Small intestine (tissue), 7 donors: Measurements from ENCODE around the gene ZBTB11. TPM values are rescaled to one million over a fixed set of nuclear protein-coding genes. Genes with fewer than 3 reads are reported as not detected.
A peak's percentile ranks its signal among the peaks of the same experiment; 100 is the strongest.
"Not testable (repeated sequence)": the region's sequence is repeated elsewhere in the genome, so short reads cannot be mapped to it uniquely, and the experiment has no call there.

Experiments used
- DNase-seq, 2 donors: peaks; one replicate each; pipeline versions ENCODE4 v3.0.0 to v3.0.0-alpha.2; 2013
- FAIRE-seq: peaks from 2 replicates; lab custom pipeline; 2012; peaks lifted over from hg19 to GRCh38; lab: Jason Lieb, UNC
- H3K27ac ChIP-seq, 3 donors: one replicate each; pipeline ENCODE4 v1.5.1; 2013; ENCODE audit warnings: low read length in 2 of 3, mild to moderate bottlenecking in 2 of 3, control low read depth in 1 of 3, inconsistent platforms in 1 of 3, low read depth in 1 of 3, moderate library complexity in 1 of 3
- H3K27me3 ChIP-seq, 3 donors: one replicate each; pipeline ENCODE4 v1.6.1; 2013; ENCODE audit warnings: low read length in 3 of 3, inconsistent platforms in 1 of 3; ENCODE audit not compliant: control insufficient read depth in 3 of 3, insufficient read depth in 3 of 3
- H3K36me3 ChIP-seq, 3 donors: one replicate each; pipeline ENCODE4 v1.6.1; 2013; ENCODE audit warnings: low read length in 3 of 3, inconsistent platforms in 1 of 3, low read depth in 1 of 3, mild to moderate bottlenecking in 1 of 3, moderate library complexity in 1 of 3; ENCODE audit not compliant: control insufficient read depth in 3 of 3, insufficient read depth in 2 of 3
- H3K4me1 ChIP-seq, 3 donors: one replicate each; pipeline ENCODE4 v1.6.1; 2013; ENCODE audit warnings: low read length in 2 of 3, inconsistent platforms in 1 of 3, low read depth in 1 of 3, mild to moderate bottlenecking in 1 of 3, moderate library complexity in 1 of 3; ENCODE audit not compliant: control insufficient read depth in 3 of 3, insufficient read depth in 2 of 3
- H3K4me3 ChIP-seq, 3 donors: one replicate each; pipeline ENCODE4 v1.5.1; 2013; ENCODE audit warnings: low read length in 3 of 3, control low read depth in 1 of 3, inconsistent platforms in 1 of 3, low read depth in 1 of 3, mild to moderate bottlenecking in 1 of 3, moderate library complexity in 1 of 3
- H3K9me3 ChIP-seq, 2 donors: one replicate each; pipeline ENCODE4 v1.6.1; 2013; ENCODE audit warnings: low read depth in 1 of 2, low read length in 1 of 2; ENCODE audit not compliant: control insufficient read depth in 2 of 2, insufficient read depth in 1 of 2
- WGBS, 3 donors: extraction: QIAGEN DNeasy Blood & Tissue Kit; methylation state at CpG; one replicate each; pipeline ENCODE4 v1.1.7; 2013; 5-methylcytosine and 5-hydroxymethylcytosine counted together
- polyA plus RNA-seq, 4 donors: library from polyadenylated mRNA; stranded (reverse) in 3 of 4; unstranded in 1 of 4; fragments of 200-250 nt in 3 of 4; fragments of 120-200 nt in 1 of 4; gene quantifications; one replicate each; pipeline versions ENCODE4 v1.2.1 to v1.2.3, GENCODE V29; 2013
- donor health status: healthy with polysubstance abuse.
- donor health status: control.
- donor health status: control.
- donor health status: Bipolar disorder and iron deficiency.
- donor health status: healthy.

The ZBTB11 gene
- polyA plus RNA-seq, 4 donors, result 5.4 to 17.6 (median 6.3) TPM

GRCh38 chr3:101637451-101637850 is 39.5 kb downstream of the ZBTB11 start:
- H3K4me1 ChIP-seq, result no peaks in the 10 kb centered on the region
- H3K9me3 ChIP-seq, result no peaks in the 10 kb centered on the region
- no peak overlapping the region for H3K4me3 ChIP-seq
- no peak for FAIRE-seq
- H3K27ac ChIP-seq, result no peak overlapping the region
- 85 to 92% (median 86%) methylated on average over 10 of the region's 10 CpGs for WGBS, 3 donors
- DNase-seq, result no peak
- H3K36me3 ChIP-seq, result no peaks in the 10 kb centered on the region
- H3K27me3 ChIP-seq, result no peaks in the 10 kb centered on the region

GRCh38 chr3:101635954-101636798 is 40.8 kb downstream of the ZBTB11 start:
- no peaks in the 10 kb centered on the region for H3K36me3 ChIP-seq
- no peaks in the 10 kb centered on the region for H3K27me3 ChIP-seq
- DNase-seq (peak; percentile 27 to 45), FAIRE-seq (no peak)
- H3K9me3 ChIP-seq, result no peaks in the 10 kb centered on the region
- no peaks in the 10 kb centered on the region for H3K4me1 ChIP-seq
- no peak overlapping the region for H3K4me3 ChIP-seq
- WGBS, 3 donors, result 55 to 59% (median 56%) methylated on average over 18 of the region's 18 CpGs
- no peak overlapping the region for H3K27ac ChIP-seq

GRCh38 chr3:101635345-101635744 is 41.6 kb downstream of the ZBTB11 start:
- Histone ChIP-seq H3K4me1 (no peaks in the 10 kb centered on the region), H3K36me3 (no peaks in the 10 kb centered on the region), H3K27ac (no peak overlapping the region), H3K4me3 (no peak overlapping the region), H3K27me3 (no peaks in the 10 kb centered on the region), H3K9me3 (no peaks in the 10 kb centered on the region)
- DNase-seq (no peak), FAIRE-seq (no peak)
- 73 to 82% (median 76%) methylated on average over 9 of the region's 9 CpGs for WGBS, 3 donors

- no peak for FAIRE-seq
- H3K9me3 ChIP-seq, result no peaks in the 10 kb centered on the region
- no peaks in the 10 kb centered on the region for H3K36me3 ChIP-seq
- H3K4me3 ChIP-seq, result no peak overlapping the region
- no peaks in the 10 kb centered on the region for H3K27me3 ChIP-seq
- H3K4me1 ChIP-seq, result no peaks in the 10 kb centered on the region
- 79 to 87% (median 80%) methylated on average over 9 of the region's 9 CpGs for WGBS, 3 donors
- no peak overlapping the region for H3K27ac ChIP-seq
- no peak for DNase-seq
Observed at GRCh38 chr3:101634591-101635196, 42.2 kb downstream of the ZBTB11 start.

- DNase-seq (no peak), FAIRE-seq (no peak)
- Histone ChIP-seq H3K9me3 (no peaks in the 10 kb centered on the region), H3K27ac (no peak overlapping the region), H3K27me3 (no peaks in the 10 kb centered on the region), H3K36me3 (no peaks in the 10 kb centered on the region), H3K4me3 (no peak overlapping the region), H3K4me1 (no peaks in the 10 kb centered on the region)
- 73 to 87% (median 78%) methylated on average over 10 of the region's 10 CpGs for WGBS, 3 donors
Observed at GRCh38 chr3:101633186-101633585, 43.7 kb downstream of the ZBTB11 start.

GRCh38 chr3:101632586-101632985 is 44.3 kb downstream of the ZBTB11 start:
- DNase-seq (no peak), FAIRE-seq (no peak)
- Histone ChIP-seq H3K4me3 (no peak overlapping the region), H3K36me3 (no peaks in the 10 kb centered on the region), H3K27me3 (no peaks in the 10 kb centered on the region), H3K27ac (no peak overlapping the region), H3K4me1 (no peaks in the 10 kb centered on the region), H3K9me3 (no peaks in the 10 kb centered on the region)
- 62 to 73% (median 70%) methylated on average over 11 of the region's 11 CpGs for WGBS, 3 donors

- not testable (repeated sequence) for DNase-seq, H3K27ac ChIP-seq, H3K4me1 ChIP-seq, H3K9me3 ChIP-seq, H3K27me3 ChIP-seq, H3K36me3 ChIP-seq, FAIRE-seq, H3K4me3 ChIP-seq
- 50 to 77% (median 57%) methylated on average over 8 of the region's 8 CpGs for WGBS, 3 donors
Observed at GRCh38 chr3:101631959-101632358, 45.0 kb downstream of the ZBTB11 start.

GRCh38 chr3:101631098-101631796 is 45.7 kb downstream of the ZBTB11 start:
- no peak for FAIRE-seq
- WGBS, 3 donors, result 96 to 100% (median 100%) methylated on average over 1 of the region's 1 CpG

More at GRCh38 chr3:101631098-101631796, 45.7 kb downstream of the ZBTB11 start:
- Histone ChIP-seq H3K4me1 (no peaks in the 10 kb centered on the region), H3K36me3 (no peaks in the 10 kb centered on the region), H3K9me3 (no peaks in the 10 kb centered on the region), H3K27ac (no peak overlapping the region), H3K27me3 (no peaks in the 10 kb centered on the region), H3K4me3 (no peak overlapping the region)
- DNase-seq, result no peak
